Panc1 (cell line): ENCODE results near the gene PTPRE. TPM values are rescaled to one million over a fixed set of nuclear protein-coding genes. Genes with fewer than 3 reads are reported as not detected.

Experiments
- ATAC-seq: fragments of 200-7000 bp; cut with Tn5 transposase; 2 replicates; pipeline ENCODE4 v1.9.1; 2020; ENCODE audit warnings: mild to moderate bottlenecking, moderate library complexity
- BruUV-seq: library from RNA; stranded (reverse); fragments of 400-500 nt; replicated peaks from 2 replicates; lab custom pipeline; 2021; lab: Mats Ljungman, UMichigan
- CTCF ChIA-PET: fragments of 300-600 bp; sonication (Branson Sonifier 250); formaldehyde crosslinking; loops from one replicate; lab custom pipeline; 2022; ENCODE audit warnings: antibody characterized with exemption; lab: Charles Lee
- POLR2A ChIA-PET: fragments of 300-600 bp; sonication (Branson Sonifier 250); formaldehyde crosslinking; loops from one replicate; lab custom pipeline; 2022; ENCODE audit warnings: antibody characterized with exemption; lab: Charles Lee
- DNase-seq: peaks from one replicate; pipeline ENCODE4 v3.0.0-alpha.2; 2010; ENCODE audit warnings: low read depth, low spot score
- H3K27ac ChIP-seq: 2 replicates; pipeline ENCODE4 v1.5.1; 2011; ENCODE audit warnings: mild to moderate bottlenecking, low read length, inconsistent platforms
- H3K27me3 ChIP-seq: fragments of 200-500 bp; sonication (Bioruptor generic); 2 replicates; pipeline ENCODE4 v1.6.0; 2014; ENCODE audit warnings: low read length, inconsistent platforms; ENCODE audit not compliant: control insufficient read depth, insufficient read depth
- H3K36me3 ChIP-seq: fragments of 200-500 bp; sonication (Bioruptor generic); 2 replicates; pipeline ENCODE4 v1.5.1; 2014; ENCODE audit warnings: inconsistent platforms, mild to moderate bottlenecking, low read length, moderate library complexity; ENCODE audit not compliant: control insufficient read depth, insufficient read depth
- H3K4me1 ChIP-seq: 2 replicates; pipeline ENCODE4 v1.5.1; 2011; ENCODE audit warnings: inconsistent platforms, mild to moderate bottlenecking, low read length, moderate library complexity; ENCODE audit not compliant: control insufficient read depth, insufficient read depth
- H3K4me3 ChIP-seq, 2 experiments: 2 replicates each; pipeline ENCODE4 v1.5.1; 2011 to 2012; ENCODE audit warnings: low read depth in 2 of 2, low read length in 2 of 2, mild to moderate bottlenecking in 2 of 2, inconsistent platforms in 1 of 2, moderate library complexity in 1 of 2
- H3K9me3 ChIP-seq: fragments of 200-500 bp; sonication (Bioruptor generic); 2 replicates; pipeline ENCODE4 v1.5.1; 2014; ENCODE audit warnings: low read depth, mild to moderate bottlenecking, inconsistent platforms, low read length, moderate library complexity; ENCODE audit not compliant: control insufficient read depth, insufficient read depth
- CTCF ChIP-seq: fragments of 450-650 bp; IDR thresholded peaks from 2 replicates; pipeline ENCODE4 v1.5.1; 2017; ENCODE audit warnings: mild to moderate bottlenecking
- POLR2AphosphoS5 ChIP-seq: IDR thresholded peaks from 2 replicates; pipeline ENCODE4 v1.6.1; 2012; ENCODE audit warnings: mild to moderate bottlenecking, low read depth, low read length, moderate library complexity
- REST ChIP-seq, 2 experiments: IDR thresholded peaks; 2 replicates each; pipeline ENCODE4 v1.6.1; 2011 to 2012; ENCODE audit warnings: low read depth in 2 of 2, control low read depth in 1 of 2, low read length in 1 of 2, mild to moderate bottlenecking in 1 of 2, moderate library complexity in 1 of 2; ENCODE audit not compliant: insufficient read depth in 1 of 2
- SIN3A ChIP-seq: IDR thresholded peaks from 2 replicates; pipeline ENCODE4 v1.6.1; 2012; ENCODE audit warnings: low read depth, mild to moderate bottlenecking, low read length, moderate library complexity, borderline replicate concordance; ENCODE audit not compliant: insufficient read depth
- TCF7L2 ChIP-seq: IDR thresholded peaks from 2 replicates; pipeline ENCODE4 v1.6.1; 2011; ENCODE audit warnings: mild to moderate bottlenecking, low read depth, low read length, inconsistent platforms
- in situ Hi-C: cut with HindIII; loops from 2 replicates; pipeline ENCODE4 v1.10.0; 2016; ENCODE audit warnings: low sequenced_read_pairs, low pct_unique_long_range_greater_than_20kb
- intact Hi-C: fragments of 100-400 bp; cut with micrococcal nuclease; formaldehyde crosslinking; loops from one replicate; pipeline ENCODE4 v1.10.0; 2022; ENCODE audit not compliant: unreplicated experiment
- total RNA-seq: library from RNA; stranded (reverse); gene quantifications from one replicate; pipeline ENCODE4 v1.2.1, GENCODE V29; 2021; ENCODE audit not compliant: unreplicated experiment

PTPRE gene
- total RNA-seq, 1 experiment from 2014 or later = 0.44 TPM

- Histone ChIP-seq H3K9me3 (no peaks in the 10 kb centered on the region), H3K36me3 (no peaks in the 10 kb centered on the region), H3K4me1 (no peaks in the 10 kb centered on the region), H3K4me3 (no peak overlapping the region), H3K27ac (no peak overlapping the region), H3K27me3 (peaks cover 9% of the 10 kb centered on the region)
- TF ChIP-seq REST (IDR thresholded peaks at IDR 0.05; ENCODE audit: insufficient read depth in 1 of 2, low read depth in 2 of 2, low read length in 1 of 2) (no peak), CTCF (no peak), POLR2AphosphoS5 (no peak), SIN3A (no peak), TCF7L2 (no peak)
- DNase-seq = no peak
- in situ Hi-C loops = no loop called here
- ATAC-seq = no peak
- ChIA-PET CTCF (no interaction called here), POLR2A (no interaction called here)
- no TSS peak for BruUV-seq
- intact Hi-C loops = no loop called here
Observed at GRCh38 chr10:127896590-127896989, 10.3 kb upstream of the PTPRE start.

- H3K9me3 ChIP-seq = no peaks in the 10 kb centered on the region
- H3K36me3 ChIP-seq = no peaks in the 10 kb centered on the region
- in situ Hi-C loops = no loop called here
- intact Hi-C loops = no loop called here
- POLR2A ChIA-PET = no interaction called here
- ATAC-seq = no peak
- H3K4me1 ChIP-seq = no peaks in the 10 kb centered on the region
- no peak overlapping the region for H3K27ac ChIP-seq
- TF ChIP-seq CTCF = no peak
- no peak for TF ChIP-seq SIN3A
- TF ChIP-seq TCF7L2 = no peak
- TF ChIP-seq POLR2AphosphoS5 = no peak
- TF ChIP-seq REST (IDR thresholded peaks at IDR 0.05; ENCODE audit: insufficient read depth in 1 of 2, low read depth in 2 of 2, low read length in 1 of 2) = no peak
- H3K27me3 ChIP-seq = peaks cover 9% of the 10 kb centered on the region; the same call in 1 of the 2 replicates
- no peak for DNase-seq
- CTCF ChIA-PET = no interaction called here
- no peak overlapping the region for H3K4me3 ChIP-seq
- BruUV-seq = no TSS peak
Observed at GRCh38 chr10:127897177-127897576, 9.7 kb upstream of the PTPRE start.
